K562 (cell line): ENCODE data around the gene SFI1. TPM values are rescaled to one million over a fixed set of nuclear protein-coding genes. Genes with fewer than 3 reads are reported as not detected.

Source experiments
- CEBPG ChIP-seq, 3 experiments: fragments of 200-800 bp in 1 of 3; sonication (Bioruptor generic) in 1 of 3; sonication (generic) in 1 of 3; formaldehyde crosslinking in 1 of 3; IDR thresholded peaks in 2 of 3; conservative IDR thresholded peaks in 1 of 3; 2 replicates each; pipeline versions ENCODE4 v1.6.1 to v1.8.0; 2016 to 2022; ENCODE audit warnings: missing compliant biosample characterization in 2 of 3, missing genetic modification characterization in 2 of 3, mild to moderate bottlenecking in 1 of 3, missing genetic modification reagents in 1 of 3
- GATAD2A ChIP-seq: fragments of 450-650 bp; IDR thresholded peaks from 2 replicates; pipeline ENCODE4 v1.6.1; 2017
- KLF16 ChIP-seq: IDR thresholded peaks from 2 replicates; pipeline ENCODE4 v1.6.1; 2016; ENCODE audit warnings: antibody characterized with exemption
- MTA2 ChIP-seq: fragments of 450-650 bp; IDR thresholded peaks from 2 replicates; pipeline ENCODE4 v1.6.1; 2016; ENCODE audit warnings: low read depth
- PRDM10 ChIP-seq: fragments of 450-650 bp; IDR thresholded peaks from 2 replicates; pipeline ENCODE4 v1.6.1; 2018; ENCODE audit not compliant: partially characterized antibody
- PURB ChIP-seq: sonication (generic); formaldehyde crosslinking; IDR thresholded peaks from 2 replicates; pipeline ENCODE4 v1.9.0; 2021; ENCODE audit warnings: low read depth, mild to moderate bottlenecking, missing genetic modification reagents
- STAT5A ChIP-seq: IDR thresholded peaks from 2 replicates; pipeline ENCODE4 v1.6.1; 2012; ENCODE audit warnings: low read length, inconsistent platforms, borderline replicate concordance
- TAF1 ChIP-seq: IDR thresholded peaks from 2 replicates; pipeline ENCODE4 v1.6.1; 2011; ENCODE audit warnings: mild to moderate bottlenecking, low read length, moderate library complexity; ENCODE audit not compliant: insufficient read depth, control insufficient read depth, severe bottlenecking; ENCODE audit errors: extremely low read depth
- TCF3 ChIP-seq: sonication (generic); formaldehyde crosslinking; IDR thresholded peaks from 2 replicates; pipeline ENCODE4 v1.4.0; 2020; ENCODE audit warnings: mild to moderate bottlenecking, missing genetic modification reagents
- TCF7 ChIP-seq: sonication (generic); IDR thresholded peaks from 2 replicates; pipeline ENCODE4 v1.6.1; 2016; ENCODE audit warnings: antibody characterized with exemption, borderline replicate concordance
- ZKSCAN8 ChIP-seq: fragments of 200-800 bp; sonication (Bioruptor generic); IDR thresholded peaks from 2 replicates; pipeline ENCODE4 v1.6.1; 2016; ENCODE audit warnings: missing genetic modification characterization, missing compliant biosample characterization
- ZNF280B ChIP-seq: fragments of 250-450 bp; sonication (Bioruptor Pico); IDR thresholded peaks from 2 replicates; pipeline ENCODE4 v1.5.1; 2021; ENCODE audit warnings: mild to moderate bottlenecking
- ZNF318 ChIP-seq, 2 experiments: fragments of 450-650 bp; IDR thresholded peaks; 2 replicates each; pipeline ENCODE4 v1.6.1; 2016; ENCODE audit warnings: mild to moderate bottlenecking in 2 of 2, borderline replicate concordance in 1 of 2, low read depth in 1 of 2, moderate library complexity in 1 of 2
- polyA plus RNA-seq, 8 experiments: library from polyadenylated mRNA; depleted of rRNA in 4 of 8; stranded (reverse) in 5 of 8; unstranded in 3 of 8; fragments of >200 nt; fragmentation: Nextera tagmentation in 2 of 8; fragmentation: Illumina TruSeq in 1 of 8; extraction: Ambion mirVana in 2 of 8; extraction: Trizol in 1 of 8; gene quantifications; 2 replicates each; pipeline versions ENCODE4 v1.2.1 to v1.2.3, GENCODE V29; 2011 to 2014; ENCODE audit warnings: inconsistent platforms in 1 of 8, missing spikeins in 1 of 8
- total RNA-seq, 7 experiments: library from RNA; depleted of rRNA in 6 of 7; stranded (reverse); fragments of >200 nt in 6 of 7; fragmentation: Illumina TruSeq in 2 of 7; extraction: Trizol in 2 of 7; gene quantifications; 2 replicates each; pipeline versions ENCODE4 v1.2.1 to v1.2.3, GENCODE V29; 2011 to 2021; ENCODE audit warnings: low replicate concordance in 1 of 7

Gene SFI1
- total and polyA plus RNA-seq, 9 of the 15 experiments (the other 6 are each of a cell fraction or from before 2014, with no cell fraction given), result 3.0 to 25.6 (median 14.1) TPM

- no peak for TF ChIP-seq ZNF318 (IDR thresholded peaks at IDR 0.05; ENCODE audit: borderline replicate concordance in 1 of 2, low read depth in 1 of 2)
- no peak for TF ChIP-seq TCF7
- TF ChIP-seq MTA2, result peak; percentile 96
- TF ChIP-seq TCF3, result peak; percentile 99
- TF ChIP-seq ZKSCAN8, result peak; percentile 70; the same call in 1 of the 2 replicates
- TF ChIP-seq TAF1, result peak; percentile 34
- TF ChIP-seq PRDM10, result no peak
- TF ChIP-seq ZNF280B (CRISPR knock-in tag), result no peak
- TF ChIP-seq GATAD2A, result 0 out of 2 replicates have a peak, but pooled peaks have one; percentile 11
- peak; percentile 93 for TF ChIP-seq STAT5A
- peak; percentile 83 for TF ChIP-seq CEBPG (CRISPR knock-in tag; IDR thresholded peaks at IDR 0.05)
- no peak for TF ChIP-seq CEBPG (tag; conservative IDR thresholded peaks at IDR 0.05 in 1 of 2, IDR thresholded peaks at IDR 0.05 in 1 of 2)
- no peak for TF ChIP-seq PURB (CRISPR knock-in tag)
- peak; percentile 94 for TF ChIP-seq KLF16
Observed at GRCh38 chr22:31626427-31627150, 130.3 kb downstream of the SFI1 start (continued).
